Keratinocyte (primary cell): ENCODE measurements around the gene SH3RF1. TPM values are rescaled to one million over a fixed set of nuclear protein-coding genes. Genes with fewer than 3 reads are reported as not detected.

Experiments
- DNase-seq: peaks from one replicate; pipeline ENCODE4 v3.0.0-alpha.2; 2011; ENCODE audit warnings: low read depth, missing footprints, low spot score
- FAIRE-seq: peaks from 2 replicates; lab custom pipeline; 2011; peaks lifted over from hg19 to GRCh38; lab: Jason Lieb, UNC
- H2AFZ ChIP-seq: 2 replicates; pipeline ENCODE4 v1.6.0; 2012; ENCODE audit warnings: low read length, control low read depth, inconsistent platforms; ENCODE audit not compliant: control insufficient read depth
- H3K27ac ChIP-seq: 2 replicates; pipeline ENCODE4 v1.5.1; 2011; ENCODE audit warnings: low read length; ENCODE audit not compliant: control insufficient read depth, insufficient read depth
- H3K27me3 ChIP-seq: 3 replicates; pipeline ENCODE4 v1.6.0; 2011; ENCODE audit warnings: low read length; ENCODE audit not compliant: control insufficient read depth, insufficient read depth; ENCODE audit errors: extremely low read depth
- H3K36me3 ChIP-seq, 2 experiments: 2 replicates in 1 of 2; 3 replicates in 1 of 2; pipeline ENCODE4 v1.5.1; 2011; ENCODE audit warnings: low read length in 2 of 2, mild to moderate bottlenecking in 1 of 2; ENCODE audit not compliant: control insufficient read depth in 2 of 2, insufficient read depth in 2 of 2; ENCODE audit errors: extremely low read depth in 1 of 2
- H3K4me1 ChIP-seq: 3 replicates; pipeline ENCODE4 v1.5.1; 2011; ENCODE audit warnings: low read length; ENCODE audit not compliant: control insufficient read depth, insufficient read depth; ENCODE audit errors: extremely low read depth
- H3K4me2 ChIP-seq: 3 replicates; pipeline ENCODE4 v1.6.0; 2011; ENCODE audit warnings: low read depth, low read length; ENCODE audit not compliant: control insufficient read depth, insufficient read depth; ENCODE audit errors: extremely low read depth
- H3K4me3 ChIP-seq, 3 experiments: fragments of 200-600 bp in 1 of 3; sonication (generic) in 1 of 3; 2 replicates in 2 of 3; 3 replicates in 1 of 3; pipeline ENCODE4 v1.5.1; 2011 to 2016; ENCODE audit warnings: low read length in 3 of 3, mild to moderate bottlenecking in 3 of 3, control low read depth in 2 of 3, inconsistent platforms in 1 of 3, low read depth in 1 of 3, mixed read lengths in 1 of 3, mixed run types in 1 of 3, moderate library complexity in 1 of 3; ENCODE audit not compliant: control insufficient read depth in 2 of 3, insufficient read depth in 2 of 3; ENCODE audit errors: extremely low read depth in 1 of 3
- H3K79me2 ChIP-seq: 2 replicates; pipeline ENCODE4 v1.6.0; 2012; ENCODE audit warnings: low read length; ENCODE audit not compliant: control insufficient read depth, insufficient read depth
- H3K9ac ChIP-seq: 3 replicates; pipeline ENCODE4 v1.6.0; 2011; ENCODE audit warnings: low read length; ENCODE audit not compliant: control insufficient read depth, insufficient read depth; ENCODE audit errors: extremely low read depth
- H3K9me1 ChIP-seq: 3 replicates; pipeline ENCODE4 v1.6.0; 2011; ENCODE audit warnings: low read length; ENCODE audit not compliant: control insufficient read depth, insufficient read depth; ENCODE audit errors: extremely low read depth
- H3K9me3 ChIP-seq: 2 replicates; pipeline ENCODE4 v1.5.1; 2012; ENCODE audit warnings: low read depth, low read length; ENCODE audit not compliant: control insufficient read depth
- H4K20me1 ChIP-seq: 3 replicates; pipeline ENCODE4 v1.6.0; 2011; ENCODE audit warnings: low read length; ENCODE audit not compliant: control insufficient read depth, insufficient read depth; ENCODE audit errors: extremely low read depth
- CTCF ChIP-seq, 3 experiments: IDR thresholded peaks in 1 of 3; conservative IDR thresholded peaks in 1 of 3; optimal IDR thresholded peaks in 1 of 3; 2 replicates in 2 of 3; 3 replicates in 1 of 3; pipeline versions ENCODE3 to v1.5.1; 2011; ENCODE audit warnings: low read length in 3 of 3, mild to moderate bottlenecking in 3 of 3, moderate library complexity in 2 of 3, control low read depth in 1 of 3, inconsistent platforms in 1 of 3; ENCODE audit not compliant: insufficient read depth in 2 of 3; ENCODE audit errors: extremely low read depth in 1 of 3
- EZH2 ChIP-seq: IDR thresholded peaks from one replicate; pipeline ENCODE4 v1.6.1; 2012; ENCODE audit warnings: inconsistent platforms, mild to moderate bottlenecking, low read length, moderate library complexity
- dilution Hi-C: fragments of 300-500 bp; cut with MboI; formaldehyde crosslinking; loops from one replicate; pipeline ENCODE4 v1.7.0; 2020; ENCODE audit warnings: low sequenced_read_pairs; ENCODE audit not compliant: extremely low pct_ligation_motif_present
- polyA plus RNA-seq, 5 experiments: library from polyadenylated mRNA; depleted of rRNA in 3 of 5; stranded (reverse) in 3 of 5; stranded (forward) in 1 of 5; unstranded in 1 of 5; fragments of >200 nt; gene quantifications; 1 replicate in 1 of 5; 2 replicates in 3 of 5; 3 replicates in 1 of 5; pipeline versions ENCODE4 v1.2.1 to v1.2.3, GENCODE V29; 2011 to 2012; ENCODE audit warnings: missing spikeins in 2 of 5, low read depth in 1 of 5, low replicate concordance in 1 of 5

Gene SH3RF1
- polyA plus RNA-seq, 1 donor (not counting 4 experiments of a cell fraction or from before 2014, with no cell fraction given): 9.5 TPM

- no peaks in the 10 kb centered on the region for H3K9me3 ChIP-seq
- H3K79me2 ChIP-seq: no peaks in the 10 kb centered on the region
- no peak overlapping the region for H3K4me3 ChIP-seq
- H3K36me3 ChIP-seq: peaks cover 4% of the 10 kb centered on the region in 2 experiments
- no peak overlapping the region for H2AFZ ChIP-seq
- dilution Hi-C loops: no loop called here
- no peaks in the 10 kb centered on the region for H3K27me3 ChIP-seq
- TF ChIP-seq CTCF (optimal IDR thresholded peaks at IDR 0.05 in 1 of 3, IDR thresholded peaks at IDR 0.05 in 1 of 3, conservative IDR thresholded peaks at IDR 0.05 in 1 of 3; ENCODE audit: extremely low read depth in 1 of 3, insufficient read depth in 2 of 3, low read length in 3 of 3) (no peak), EZH2 (no peak)
- no peak overlapping the region for H3K27ac ChIP-seq
- no peaks in the 10 kb centered on the region for H3K9me1 ChIP-seq
- H4K20me1 ChIP-seq: no peaks in the 10 kb centered on the region
- peaks cover 18% of the 10 kb centered on the region for H3K4me1 ChIP-seq
- no peak overlapping the region for H3K9ac ChIP-seq
- no peak overlapping the region for H3K4me2 ChIP-seq
- DNase-seq (no peak), FAIRE-seq (no peak)
These were observed 126.6 kb downstream of the SH3RF1 start for GRCh38 chr4:169144061-169144600.

GRCh38 chr4:169143335-169143734 is 127.4 kb downstream of the SH3RF1 start:
- dilution Hi-C loops: no loop called here
- no peak overlapping the region for H2AFZ ChIP-seq
- no peaks in the 10 kb centered on the region for H4K20me1 ChIP-seq
- H3K79me2 ChIP-seq: no peaks in the 10 kb centered on the region
- DNase-seq: no peak
- H3K27me3 ChIP-seq: no peaks in the 10 kb centered on the region
- no peaks in the 10 kb centered on the region for H3K9me1 ChIP-seq
- no peak overlapping the region for H3K4me2 ChIP-seq
- H3K9ac ChIP-seq: no peak overlapping the region
- no peak overlapping the region for H3K27ac ChIP-seq
- no peaks in the 10 kb centered on the region for H3K9me3 ChIP-seq
- TF ChIP-seq EZH2 (no peak), CTCF (optimal IDR thresholded peaks at IDR 0.05 in 1 of 3, IDR thresholded peaks at IDR 0.05 in 1 of 3, conservative IDR thresholded peaks at IDR 0.05 in 1 of 3; ENCODE audit: extremely low read depth in 1 of 3, insufficient read depth in 2 of 3, low read length in 3 of 3) (no peak)
- FAIRE-seq: no peak
- H3K36me3 ChIP-seq: peaks cover 4% of the 10 kb centered on the region in 2 experiments
- no peak overlapping the region for H3K4me3 ChIP-seq
- H3K4me1 ChIP-seq: peaks cover 15% of the 10 kb centered on the region
